Measurements from ENCODE around the gene DYRK1A. TPM values are rescaled to one million over a fixed set of nuclear protein-coding genes. Genes with fewer than 3 reads are reported as not detected.

DYRK1A gene
- total RNA-seq, 1 donor from 2014 or later, result 23.6 TPM

DNA sequence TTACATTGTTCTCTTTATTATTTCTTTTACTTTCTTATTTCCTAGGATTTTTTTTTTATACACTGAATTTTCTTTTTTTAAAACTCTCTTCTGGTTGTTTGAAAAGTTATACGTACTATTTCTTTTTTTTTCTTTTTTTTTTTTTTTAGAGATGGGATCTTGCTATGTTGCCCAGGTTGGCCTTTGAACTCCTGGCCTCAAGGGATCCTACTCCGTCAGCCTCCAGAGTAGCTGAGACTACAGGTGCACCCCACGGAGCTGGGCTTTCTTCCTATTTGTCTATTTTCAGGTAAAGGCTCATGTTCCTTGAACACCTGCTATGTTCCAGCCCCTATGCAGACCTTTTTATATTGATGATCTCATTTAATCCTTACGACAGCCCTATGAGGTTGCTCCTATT is 29.4 kb upstream of the DYRK1A start:
- DNase-seq (ENCODE audit: low read depth), result no peak
- H3K4me3 ChIP-seq (ENCODE audit: low read depth, low read length), result no peak overlapping the region
- TF ChIP-seq, protein P1, sequence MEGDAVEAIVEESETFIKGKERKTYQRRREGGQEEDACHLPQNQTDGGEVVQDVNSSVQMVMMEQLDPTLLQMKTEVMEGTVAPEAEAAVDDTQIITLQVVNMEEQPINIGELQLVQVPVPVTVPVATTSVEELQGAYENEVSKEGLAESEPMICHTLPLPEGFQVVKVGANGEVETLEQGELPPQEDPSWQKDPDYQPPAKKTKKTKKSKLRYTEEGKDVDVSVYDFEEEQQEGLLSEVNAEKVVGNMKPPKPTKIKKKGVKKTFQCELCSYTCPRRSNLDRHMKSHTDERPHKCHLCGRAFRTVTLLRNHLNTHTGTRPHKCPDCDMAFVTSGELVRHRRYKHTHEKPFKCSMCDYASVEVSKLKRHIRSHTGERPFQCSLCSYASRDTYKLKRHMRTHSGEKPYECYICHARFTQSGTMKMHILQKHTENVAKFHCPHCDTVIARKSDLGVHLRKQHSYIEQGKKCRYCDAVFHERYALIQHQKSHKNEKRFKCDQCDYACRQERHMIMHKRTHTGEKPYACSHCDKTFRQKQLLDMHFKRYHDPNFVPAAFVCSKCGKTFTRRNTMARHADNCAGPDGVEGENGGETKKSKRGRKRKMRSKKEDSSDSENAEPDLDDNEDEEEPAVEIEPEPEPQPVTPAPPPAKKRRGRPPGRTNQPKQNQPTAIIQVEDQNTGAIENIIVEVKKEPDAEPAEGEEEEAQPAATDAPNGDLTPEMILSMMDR (conservative IDR thresholded peaks at IDR 0.05; ENCODE audit: low read depth, low read length), result no peak

DNA sequence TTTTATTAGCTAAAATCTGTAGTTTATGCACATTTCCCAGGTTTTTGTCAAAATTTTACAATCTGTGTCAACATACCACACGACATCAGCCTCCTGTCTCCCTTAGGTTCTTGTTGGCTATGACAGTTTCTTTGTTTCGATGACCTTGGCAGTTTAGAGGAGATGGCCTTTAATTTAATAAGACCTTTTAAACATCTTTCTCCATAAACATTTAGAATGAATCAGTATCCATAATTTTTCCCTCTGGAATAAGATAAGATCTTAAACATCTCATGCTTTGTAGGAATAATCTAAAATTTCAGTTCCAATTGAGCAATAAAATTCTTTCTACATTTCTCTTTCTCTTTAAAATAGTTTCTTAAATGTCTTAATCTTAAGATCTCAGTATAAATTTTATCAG is 28.7 kb upstream of the DYRK1A start:
- H3K4me3 ChIP-seq (ENCODE audit: low read depth, low read length), result no peak overlapping the region
- DNase-seq (ENCODE audit: low read depth), result no peak
- TF ChIP-seq, protein P1 (conservative IDR thresholded peaks at IDR 0.05; ENCODE audit: low read depth, low read length), result no peak

DNA sequence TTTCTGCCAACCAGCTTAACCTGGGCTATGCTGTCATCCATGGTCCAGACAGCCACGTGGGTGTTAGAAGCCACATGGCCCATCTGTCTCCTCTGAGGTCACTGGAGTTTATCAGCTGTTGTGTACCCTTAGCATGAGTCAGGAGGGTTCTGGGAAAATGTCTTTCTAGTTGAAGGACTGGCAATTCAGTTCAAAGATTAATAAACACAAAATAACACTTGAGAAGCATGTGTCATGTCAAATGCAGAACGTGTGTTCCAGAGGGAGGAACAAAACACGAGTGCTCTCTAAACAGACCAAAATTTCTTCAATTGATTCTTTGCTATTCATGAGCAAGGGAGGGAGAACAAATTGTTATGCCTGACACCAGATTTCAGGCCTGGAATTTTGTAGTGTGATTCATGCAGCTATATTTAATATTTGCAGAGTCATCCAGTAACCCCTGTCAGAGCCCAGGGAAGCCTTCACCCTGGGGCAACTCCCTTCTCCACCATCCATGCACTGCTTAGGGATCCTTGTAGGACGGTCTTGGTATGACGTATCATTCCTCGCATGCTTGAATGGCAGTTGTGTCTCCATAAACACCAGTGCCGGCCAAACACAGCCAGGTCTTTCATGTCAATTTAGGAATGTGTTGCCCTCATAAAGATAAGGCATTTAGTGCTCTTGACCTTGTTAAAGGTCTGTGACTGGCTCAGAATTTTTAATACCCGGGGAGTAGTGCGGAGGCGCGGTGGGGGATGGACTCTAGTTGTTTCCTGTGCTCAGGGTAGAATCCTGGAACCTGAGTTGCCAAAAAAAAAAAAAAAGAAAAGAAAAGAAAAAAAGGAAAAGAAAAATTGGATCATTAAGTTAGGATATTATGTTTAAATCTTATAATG is 27.7 kb upstream of the DYRK1A start:
- TF ChIP-seq, protein P1 (conservative IDR thresholded peaks at IDR 0.05; ENCODE audit: low read depth, low read length), result no peak
- no peak overlapping the region for H3K4me3 ChIP-seq (ENCODE audit: low read depth, low read length)
- DNase-seq (ENCODE audit: low read depth), result peak; percentile 25

- no peak for DNase-seq (ENCODE audit: low read depth)
- TF ChIP-seq, protein P1 (conservative IDR thresholded peaks at IDR 0.05; ENCODE audit: low read depth, low read length), result no peak
- H3K4me3 ChIP-seq (ENCODE audit: low read depth, low read length), result no peak overlapping the region
These were observed 27.0 kb upstream of the DYRK1A start for GRCh38 chr21:37339552-37339939.

GRCh38 chr21:37341254-37341960 is 25.2 kb upstream of the DYRK1A start:
- H3K4me3 ChIP-seq (ENCODE audit: low read depth, low read length), result no peak overlapping the region
- TF ChIP-seq, protein P1 (conservative IDR thresholded peaks at IDR 0.05; ENCODE audit: low read depth, low read length), result no peak
- no peak for DNase-seq (ENCODE audit: low read depth)

DNA sequence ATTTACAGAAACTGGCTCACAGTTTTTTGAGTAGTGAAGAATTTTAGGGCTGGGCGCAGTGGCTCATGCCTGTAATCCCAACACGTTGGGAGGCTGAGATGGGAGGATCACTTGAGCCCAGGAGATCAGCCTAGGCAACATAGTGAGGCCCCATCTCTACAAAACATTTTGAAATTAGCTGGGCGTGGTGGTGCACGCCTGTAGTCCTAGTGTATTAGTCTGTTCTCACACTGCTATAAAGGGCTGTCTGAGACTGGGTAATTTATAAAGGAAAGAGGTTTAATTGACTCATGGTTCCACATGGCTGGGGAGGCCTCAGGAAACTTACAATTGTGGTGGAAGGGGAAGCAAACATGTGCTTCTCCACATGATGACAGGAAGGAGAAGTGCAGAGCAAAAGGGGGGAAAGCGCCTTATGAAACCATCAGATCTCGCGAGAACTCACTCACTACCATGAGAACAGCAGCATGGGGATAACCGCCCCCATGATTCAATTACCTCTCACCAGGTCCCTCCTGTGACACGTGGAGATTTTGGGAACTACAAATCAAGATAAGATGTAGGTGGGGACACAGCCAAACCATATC is 24.4 kb upstream of the DYRK1A start:
- H3K4me3 ChIP-seq (ENCODE audit: low read depth, low read length), result no peak overlapping the region
- TF ChIP-seq, protein P1 (conservative IDR thresholded peaks at IDR 0.05; ENCODE audit: low read depth, low read length), result no peak
- no peak for DNase-seq (ENCODE audit: low read depth)

Measured in epithelial cell of proximal tubule (primary cell).